H9 (cell line): ENCODE results near the gene BCAS2. TPM values are rescaled to one million over a fixed set of nuclear protein-coding genes. Genes with fewer than 3 reads are reported as not detected.

ENCODE experiments used
- DNase-seq: peaks from one replicate; pipeline ENCODE4 v3.0.0-alpha.2; 2017
- H2AFZ ChIP-seq: one replicate; pipeline ENCODE4 v1.6.1; 2013; ENCODE audit warnings: mild to moderate bottlenecking, low read length, control low read depth, moderate library complexity
- H2AK5ac ChIP-seq: 2 replicates; pipeline ENCODE4 v1.6.1; 2013; ENCODE audit warnings: low read length, control low read depth, mixed read lengths; ENCODE audit not compliant: insufficient read length
- H2BK120ac ChIP-seq: one replicate; pipeline ENCODE4 v1.6.1; 2013; ENCODE audit warnings: low read depth, mild to moderate bottlenecking, low read length, control low read depth, inconsistent platforms; ENCODE audit not compliant: poor library complexity, severe bottlenecking
- H2BK12ac ChIP-seq: 2 replicates; pipeline ENCODE4 v1.6.1; 2013; ENCODE audit warnings: low read length, control low read depth, mixed read lengths, low read depth; ENCODE audit not compliant: insufficient read length
- H2BK15ac ChIP-seq: 2 replicates; pipeline ENCODE4 v1.6.1; 2013; ENCODE audit warnings: low read depth, low read length, control low read depth
- H2BK20ac ChIP-seq: one replicate; pipeline ENCODE4 v1.6.1; 2013; ENCODE audit warnings: low read depth, mild to moderate bottlenecking, low read length, control low read depth, inconsistent platforms; ENCODE audit not compliant: poor library complexity, severe bottlenecking
- H2BK5ac ChIP-seq: 2 replicates; pipeline ENCODE4 v1.6.1; 2013; ENCODE audit warnings: low read length, control low read depth, mixed read lengths; ENCODE audit not compliant: insufficient read length
- H3K14ac ChIP-seq: 2 replicates; pipeline ENCODE4 v1.6.1; 2013; ENCODE audit warnings: low read length, control low read depth; ENCODE audit not compliant: insufficient read depth
- H3K18ac ChIP-seq: 2 replicates; pipeline ENCODE4 v1.6.1; 2013; ENCODE audit warnings: low read depth, mild to moderate bottlenecking, mixed read lengths, low read length, control low read depth; ENCODE audit not compliant: insufficient read length
- H3K23ac ChIP-seq: 2 replicates; pipeline ENCODE4 v1.6.1; 2013; ENCODE audit warnings: low read length, control low read depth, mixed read lengths, low read depth; ENCODE audit not compliant: insufficient read length
- H3K23me2 ChIP-seq: 2 replicates; pipeline ENCODE4 v1.6.1; 2013; ENCODE audit warnings: low read depth, mild to moderate bottlenecking, mixed read lengths, low read length, control low read depth; ENCODE audit not compliant: insufficient read length, poor library complexity, severe bottlenecking
- H3K27ac ChIP-seq: 2 replicates; pipeline ENCODE4 v1.5.1; 2013; ENCODE audit warnings: low read length, control low read depth, mixed read lengths, low read depth; ENCODE audit not compliant: insufficient read length
- H3K27me3 ChIP-seq: 2 replicates; pipeline ENCODE4 v1.6.1; 2013; ENCODE audit warnings: low read length, control low read depth, inconsistent platforms; ENCODE audit not compliant: insufficient read depth
- H3K4ac ChIP-seq: 2 replicates; pipeline ENCODE4 v1.6.1; 2013; ENCODE audit warnings: low read depth, mild to moderate bottlenecking, control low read depth, inconsistent platforms, low read length, moderate library complexity
- H3K4me1 ChIP-seq: 2 replicates; pipeline ENCODE4 v1.6.1; 2013; ENCODE audit warnings: low read length, control low read depth, inconsistent platforms; ENCODE audit not compliant: insufficient read depth
- H3K4me2 ChIP-seq: 2 replicates; pipeline ENCODE4 v1.6.1; 2013; ENCODE audit warnings: low read length, control low read depth, mixed read lengths; ENCODE audit not compliant: insufficient read length, insufficient read depth
- H3K56ac ChIP-seq: 2 replicates; pipeline ENCODE4 v1.6.1; 2013; ENCODE audit warnings: low read depth, mild to moderate bottlenecking, mixed read lengths, low read length, control low read depth; ENCODE audit not compliant: insufficient read length
- H3K79me1 ChIP-seq: 2 replicates; pipeline ENCODE4 v1.6.1; 2013; ENCODE audit warnings: low read depth, mild to moderate bottlenecking, moderate library complexity, low read length, control low read depth, inconsistent platforms; ENCODE audit not compliant: insufficient read depth, poor library complexity, severe bottlenecking
- H3K79me2 ChIP-seq: 2 replicates; pipeline ENCODE4 v1.6.1; 2013; ENCODE audit warnings: low read length, control low read depth, inconsistent platforms; ENCODE audit not compliant: insufficient read depth
- H3K9ac ChIP-seq: 2 replicates; pipeline ENCODE4 v1.6.1; 2013; ENCODE audit warnings: low read length, control low read depth, mixed read lengths; ENCODE audit not compliant: insufficient read length; ENCODE audit errors: extremely low read depth
- H3K9me3 ChIP-seq: one replicate; pipeline ENCODE4 v1.6.1; 2013; ENCODE audit warnings: low read depth, low read length, inconsistent platforms; ENCODE audit not compliant: control insufficient read depth
- H3T11ph ChIP-seq: one replicate; pipeline ENCODE4 v1.6.1; 2013; ENCODE audit warnings: mild to moderate bottlenecking, low read length, control low read depth, inconsistent platforms
- H4K20me1 ChIP-seq: one replicate; pipeline ENCODE4 v1.6.1; 2013; ENCODE audit not compliant: control insufficient read depth, insufficient read length, insufficient read depth
- H4K5ac ChIP-seq: 2 replicates; pipeline ENCODE4 v1.6.1; 2013; ENCODE audit warnings: low read depth, mild to moderate bottlenecking, mixed read lengths, low read length, control low read depth; ENCODE audit not compliant: insufficient read length
- H4K8ac ChIP-seq: replicated peaks from 2 replicates; pipeline ENCODE4 v1.6.1; 2013; ENCODE audit warnings: low read length, control low read depth, mixed read lengths, low read depth; ENCODE audit not compliant: insufficient read length
- H4K91ac ChIP-seq: 2 replicates; pipeline ENCODE4 v1.6.1; 2013; ENCODE audit warnings: low read depth, mild to moderate bottlenecking, moderate library complexity, mixed read lengths, low read length, control low read depth; ENCODE audit not compliant: insufficient read length
- H3K27ac Mint-ChIP-seq, 3 experiments: 2 replicates in 2 of 3; 3 replicates in 1 of 3; pipeline ENCODE4 v1.8.0; 2020 to 2021; ENCODE audit warnings: mixed read lengths in 3 of 3, mild to moderate bottlenecking in 1 of 3, moderate library complexity in 1 of 3
- H3K27me3 Mint-ChIP-seq: 2 replicates; pipeline ENCODE4 v1.8.0; 2021; ENCODE audit warnings: low read depth, mild to moderate bottlenecking, moderate library complexity, mixed read lengths
- H3K36me3 Mint-ChIP-seq, 3 experiments: 2 replicates in 2 of 3; 3 replicates in 1 of 3; pipeline ENCODE4 v1.8.0; 2020 to 2021; ENCODE audit warnings: low read depth in 3 of 3, mixed read lengths in 3 of 3; ENCODE audit not compliant: insufficient read depth in 1 of 3
- H3K4me1 Mint-ChIP-seq, 2 experiments: 2 replicates each; pipeline ENCODE4 v1.8.0; 2020; ENCODE audit warnings: mixed read lengths in 2 of 2
- H3K4me3 Mint-ChIP-seq, 2 experiments: 2 replicates in 1 of 2; 3 replicates in 1 of 2; pipeline ENCODE4 v1.8.0; 2020 to 2021; ENCODE audit warnings: mild to moderate bottlenecking in 2 of 2, mixed read lengths in 2 of 2, moderate library complexity in 1 of 2
- H3K9me3 Mint-ChIP-seq, 2 experiments: 2 replicates in 1 of 2; 3 replicates in 1 of 2; pipeline ENCODE4 v1.8.0; 2020; ENCODE audit warnings: mild to moderate bottlenecking in 2 of 2, mixed read lengths in 2 of 2, moderate library complexity in 1 of 2
- WGBS: extraction: QIAGEN DNeasy Blood & Tissue Kit; methylation state at CpG from one replicate; pipeline ENCODE4 v1.1.7; 2013; ENCODE audit warnings: missing lambda C conversion rate, low lambda C conversion rate, mixed read lengths; ENCODE audit not compliant: insufficient read length; ENCODE audit errors: extremely low coverage; 5-methylcytosine and 5-hydroxymethylcytosine counted together
- total RNA-seq: library from RNA; stranded (reverse); gene quantifications from 2 replicates; pipeline ENCODE4 v1.2.1, GENCODE V29; 2021
- TF ChIP-seq, protein P1 (sequence below): fragments of 200-600 bp; sonication (generic); conservative IDR thresholded peaks from 3 replicates; pipeline ENCODE4 v1.8.0; 2021; ENCODE audit warnings: antibody characterized with exemption, mild to moderate bottlenecking

BCAS2 gene
- total RNA-seq, 1 experiment from 2014 or later = 72.1 TPM

DNA sequence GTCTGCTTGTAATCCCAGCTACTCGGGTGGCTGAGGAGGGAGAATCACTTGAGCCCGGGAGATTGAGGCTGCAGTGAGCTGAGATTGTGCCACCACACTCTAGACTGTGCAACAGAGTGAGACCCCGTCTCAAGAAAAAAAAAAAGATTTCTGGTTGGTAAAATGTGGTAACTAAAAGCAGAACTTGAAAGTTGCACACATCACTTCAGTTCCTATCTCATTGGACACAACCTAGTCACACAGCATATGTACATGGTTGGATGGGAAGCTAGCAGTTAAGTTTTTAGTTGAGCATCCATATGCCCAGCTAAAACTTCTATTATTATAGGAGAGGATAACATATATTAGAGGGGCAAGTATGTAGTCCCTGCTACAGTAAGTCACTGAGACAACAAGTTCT is 22.1 kb downstream of the BCAS2 start:
- no peaks in the 10 kb centered on the region for H3K4me1 ChIP-seq
- no peaks in the 10 kb centered on the region for H3K27me3 ChIP-seq
- H3K79me2 ChIP-seq = no peaks in the 10 kb centered on the region
- TF ChIP-seq, protein P1, sequence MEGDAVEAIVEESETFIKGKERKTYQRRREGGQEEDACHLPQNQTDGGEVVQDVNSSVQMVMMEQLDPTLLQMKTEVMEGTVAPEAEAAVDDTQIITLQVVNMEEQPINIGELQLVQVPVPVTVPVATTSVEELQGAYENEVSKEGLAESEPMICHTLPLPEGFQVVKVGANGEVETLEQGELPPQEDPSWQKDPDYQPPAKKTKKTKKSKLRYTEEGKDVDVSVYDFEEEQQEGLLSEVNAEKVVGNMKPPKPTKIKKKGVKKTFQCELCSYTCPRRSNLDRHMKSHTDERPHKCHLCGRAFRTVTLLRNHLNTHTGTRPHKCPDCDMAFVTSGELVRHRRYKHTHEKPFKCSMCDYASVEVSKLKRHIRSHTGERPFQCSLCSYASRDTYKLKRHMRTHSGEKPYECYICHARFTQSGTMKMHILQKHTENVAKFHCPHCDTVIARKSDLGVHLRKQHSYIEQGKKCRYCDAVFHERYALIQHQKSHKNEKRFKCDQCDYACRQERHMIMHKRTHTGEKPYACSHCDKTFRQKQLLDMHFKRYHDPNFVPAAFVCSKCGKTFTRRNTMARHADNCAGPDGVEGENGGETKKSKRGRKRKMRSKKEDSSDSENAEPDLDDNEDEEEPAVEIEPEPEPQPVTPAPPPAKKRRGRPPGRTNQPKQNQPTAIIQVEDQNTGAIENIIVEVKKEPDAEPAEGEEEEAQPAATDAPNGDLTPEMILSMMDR = no peak
- H3K27me3 Mint-ChIP-seq = no peaks in the 10 kb centered on the region; the same call in 1 of the 2 replicates
- no peak overlapping the region for H3K23ac ChIP-seq
- H2BK120ac ChIP-seq = no peak overlapping the region
- no peak overlapping the region for H3K27ac ChIP-seq
- H3K56ac ChIP-seq = no peak overlapping the region
- H3K18ac ChIP-seq = no peak overlapping the region
- H3K9ac ChIP-seq = no peak overlapping the region
- no peak overlapping the region for H4K5ac ChIP-seq
- no peak overlapping the region for H2BK15ac ChIP-seq
- H2BK12ac ChIP-seq = no peak overlapping the region
- H3K4me2 ChIP-seq = no peak overlapping the region
- no CpG with 5 or more reads among the region's 3 CpGs for WGBS
- H3K36me3 Mint-ChIP-seq = peaks cover 5 to 15% (median 8%) of the 10 kb centered on the region in 3 experiments; a peak in 5 of 7 replicates
- H4K8ac ChIP-seq = no peak overlapping the region
- H3K9me3 ChIP-seq = no peaks in the 10 kb centered on the region
- no peaks in the 10 kb centered on the region for H4K20me1 ChIP-seq
- H3K23me2 ChIP-seq = no peaks in the 10 kb centered on the region
- H2BK20ac ChIP-seq = no peak overlapping the region
- peaks cover 4 to 7% of the 10 kb centered on the region in 2 experiments; a peak in 3 of 5 replicates for H3K9me3 Mint-ChIP-seq
- no peak overlapping the region for H3K14ac ChIP-seq
- H3K4me3 Mint-ChIP-seq = no peak overlapping the region
- no peak overlapping the region for H2BK5ac ChIP-seq
- no peak overlapping the region for H2AFZ ChIP-seq
- DNase-seq = no peak
- no peak overlapping the region for H3K4ac ChIP-seq
- H3K79me1 ChIP-seq = no peaks in the 10 kb centered on the region
- no peak overlapping the region for H2AK5ac ChIP-seq
- no peak overlapping the region for H4K91ac ChIP-seq
- no peak overlapping the region for H3K27ac Mint-ChIP-seq
- H3T11ph ChIP-seq = no peak overlapping the region
- H3K4me1 Mint-ChIP-seq = peaks cover 0 to 4% of the 10 kb centered on the region in 2 experiments; a peak in 1 of 4 replicates
